DOHH2 (cell line): ENCODE measurements around the gene SOBP.

Experiments used
- CTCF ChIP-seq: fragments of 200-600 bp; sonication (generic); IDR thresholded peaks from one replicate; pipeline ENCODE4 v1.5.1; 2014; ENCODE audit warnings: antibody characterized with exemption, mild to moderate bottlenecking, low read depth, low read length; ENCODE audit not compliant: poor library complexity, severe bottlenecking
- EZH2phosphoT487 ChIP-seq: fragments of 200-600 bp; sonication (generic); IDR thresholded peaks from 2 replicates; pipeline ENCODE4 v1.6.1; 2017; ENCODE audit warnings: borderline replicate concordance, mild to moderate bottlenecking, antibody characterized with exemption, low read length, moderate library complexity, mixed read lengths

- TF ChIP-seq CTCF = no peak
- no peak for TF ChIP-seq EZH2phosphoT487
These were observed 154.6 kb downstream of the SOBP start for GRCh38 chr6:107644513-107644912.
